HG02798 (cell line): ENCODE results near the gene CTNND1.
"Not testable (repeated sequence)": the region's sequence is repeated elsewhere in the genome, so short reads cannot be mapped to it uniquely, and the experiment has no call there.

Source experiments
- ATAC-seq: cut with Tn5 transposase; IDR thresholded peaks from one replicate; pipeline ENCODE4 v1.9.1; 2021; ENCODE audit warnings: mild to moderate bottlenecking; ENCODE audit not compliant: unreplicated experiment, poor library complexity

CTNND1 gene, protein sequence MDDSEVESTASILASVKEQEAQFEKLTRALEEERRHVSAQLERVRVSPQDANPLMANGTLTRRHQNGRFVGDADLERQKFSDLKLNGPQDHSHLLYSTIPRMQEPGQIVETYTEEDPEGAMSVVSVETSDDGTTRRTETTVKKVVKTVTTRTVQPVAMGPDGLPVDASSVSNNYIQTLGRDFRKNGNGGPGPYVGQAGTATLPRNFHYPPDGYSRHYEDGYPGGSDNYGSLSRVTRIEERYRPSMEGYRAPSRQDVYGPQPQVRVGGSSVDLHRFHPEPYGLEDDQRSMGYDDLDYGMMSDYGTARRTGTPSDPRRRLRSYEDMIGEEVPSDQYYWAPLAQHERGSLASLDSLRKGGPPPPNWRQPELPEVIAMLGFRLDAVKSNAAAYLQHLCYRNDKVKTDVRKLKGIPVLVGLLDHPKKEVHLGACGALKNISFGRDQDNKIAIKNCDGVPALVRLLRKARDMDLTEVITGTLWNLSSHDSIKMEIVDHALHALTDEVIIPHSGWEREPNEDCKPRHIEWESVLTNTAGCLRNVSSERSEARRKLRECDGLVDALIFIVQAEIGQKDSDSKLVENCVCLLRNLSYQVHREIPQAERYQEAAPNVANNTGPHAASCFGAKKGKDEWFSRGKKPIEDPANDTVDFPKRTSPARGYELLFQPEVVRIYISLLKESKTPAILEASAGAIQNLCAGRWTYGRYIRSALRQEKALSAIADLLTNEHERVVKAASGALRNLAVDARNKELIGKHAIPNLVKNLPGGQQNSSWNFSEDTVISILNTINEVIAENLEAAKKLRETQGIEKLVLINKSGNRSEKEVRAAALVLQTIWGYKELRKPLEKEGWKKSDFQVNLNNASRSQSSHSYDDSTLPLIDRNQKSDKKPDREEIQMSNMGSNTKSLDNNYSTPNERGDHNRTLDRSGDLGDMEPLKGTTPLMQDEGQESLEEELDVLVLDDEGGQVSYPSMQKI

DNA sequence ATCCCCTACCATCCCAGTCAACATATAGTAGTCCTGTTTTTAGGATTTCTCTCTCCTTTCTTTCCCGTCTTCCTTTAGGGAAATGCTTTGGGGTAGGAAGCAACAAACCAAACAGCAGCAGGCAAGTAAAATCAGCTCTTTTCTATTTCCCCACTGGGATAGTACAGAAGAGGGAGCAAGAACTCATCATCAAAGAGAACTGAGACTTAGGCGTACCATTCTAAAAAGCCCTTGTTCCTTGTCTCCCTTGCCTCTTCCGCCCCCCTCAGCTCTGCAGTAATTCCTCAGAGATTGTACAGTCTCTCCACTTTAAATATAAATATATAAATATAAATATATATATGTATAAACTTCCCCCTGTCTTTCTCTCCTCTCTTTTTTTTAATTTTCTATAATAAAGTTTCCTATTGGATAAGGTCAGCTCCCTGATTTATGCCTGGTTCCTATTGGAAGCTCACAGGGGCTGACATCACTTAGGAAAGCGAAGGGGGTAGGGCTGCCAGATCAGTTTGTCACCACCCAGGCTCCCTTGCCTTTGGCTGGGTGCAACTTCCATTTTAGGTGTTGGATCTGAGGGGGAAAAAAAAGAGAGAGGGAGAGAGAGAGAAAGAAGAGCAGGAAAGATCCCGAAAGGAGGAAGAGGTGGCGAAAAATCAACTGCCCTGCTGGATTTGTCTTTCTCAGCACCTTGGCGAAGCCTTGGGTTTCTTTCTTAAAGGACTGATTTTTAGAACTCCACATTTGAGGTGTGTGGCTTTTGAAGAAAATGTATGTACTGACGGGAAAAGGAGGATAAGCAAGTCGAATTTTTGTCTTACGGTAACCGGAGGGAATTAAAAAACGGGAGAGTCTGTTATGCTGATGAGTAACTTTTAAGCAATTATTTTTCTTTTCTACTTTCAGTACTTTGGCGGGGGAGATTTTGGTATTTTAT is at the start of gene CTNND1:
Gene CTNND1 (plus strand): TSS at position 502 of the 934 bp plus-strand sequence. CDS start 29,677 bp downstream, outside the sequence.
- ATAC-seq = peak; percentile 89

DNA sequence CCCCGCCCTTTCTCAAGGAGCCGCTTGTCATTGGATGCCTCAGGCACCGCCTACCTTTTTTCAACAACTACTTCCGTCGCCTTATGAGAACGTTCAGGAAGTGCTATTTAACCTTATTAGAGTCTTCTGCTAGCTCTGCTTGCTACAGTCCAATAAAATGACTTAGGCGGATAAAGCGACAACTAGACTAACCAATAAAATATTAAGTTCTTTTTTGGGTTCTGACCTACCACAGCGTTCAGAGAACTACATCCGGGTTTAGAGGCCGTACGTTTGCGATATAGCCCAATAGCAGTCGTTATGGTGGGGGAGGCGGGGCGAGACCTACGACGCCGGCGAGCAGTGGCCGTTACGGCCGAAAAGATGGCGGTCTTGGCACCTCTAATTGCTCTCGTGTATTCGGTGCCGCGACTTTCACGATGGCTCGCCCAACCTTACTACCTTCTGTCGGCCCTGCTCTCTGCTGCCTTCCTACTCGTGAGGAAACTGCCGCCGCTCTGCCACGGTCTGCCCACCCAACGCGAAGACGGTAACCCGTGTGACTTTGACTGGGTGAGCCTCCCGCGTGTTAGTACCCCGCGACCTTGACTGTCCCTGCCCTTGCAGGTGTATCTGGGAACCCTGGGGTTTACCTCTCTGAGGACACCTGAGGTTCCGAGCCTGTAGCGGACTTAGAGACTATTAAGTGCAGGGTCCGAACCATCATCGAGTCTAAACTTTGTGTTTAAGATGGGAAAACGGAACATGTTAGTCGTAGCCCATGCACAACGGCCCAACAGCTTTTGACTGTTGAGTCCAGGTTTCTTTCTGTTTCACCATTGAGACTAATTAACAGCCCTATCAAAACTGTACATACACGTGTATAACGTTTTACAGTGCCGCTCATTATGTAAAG is 49.1 kb upstream of the CTNND1 start, which contains the start of gene TMX2:
Gene TMX2 (plus strand): TSS at position 338 of the 895 bp plus-strand sequence. CDS start 26 bp downstream, at position 364.
- ATAC-seq = peak; percentile 96

DNA sequence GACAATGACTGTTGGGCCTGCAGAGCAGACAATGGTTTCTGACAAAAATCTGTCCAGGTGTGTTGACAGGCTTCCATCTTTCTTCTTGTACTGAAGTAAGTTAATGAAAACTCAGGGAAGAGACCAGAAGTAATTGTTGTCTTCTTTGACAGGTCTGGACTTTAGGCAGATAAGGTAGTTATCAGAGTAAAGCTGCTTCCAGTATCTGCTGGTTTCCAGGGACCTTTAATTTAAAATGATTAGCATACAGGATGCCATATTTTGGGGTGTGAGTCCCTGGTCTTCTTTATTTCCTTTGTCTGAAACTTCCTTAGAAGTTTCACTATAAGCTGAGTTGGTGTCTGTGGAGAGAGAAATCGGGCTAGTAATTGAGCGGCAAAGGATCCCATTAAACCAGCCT is 47.8 kb upstream of the CTNND1 start:
- no peak for ATAC-seq

DNA sequence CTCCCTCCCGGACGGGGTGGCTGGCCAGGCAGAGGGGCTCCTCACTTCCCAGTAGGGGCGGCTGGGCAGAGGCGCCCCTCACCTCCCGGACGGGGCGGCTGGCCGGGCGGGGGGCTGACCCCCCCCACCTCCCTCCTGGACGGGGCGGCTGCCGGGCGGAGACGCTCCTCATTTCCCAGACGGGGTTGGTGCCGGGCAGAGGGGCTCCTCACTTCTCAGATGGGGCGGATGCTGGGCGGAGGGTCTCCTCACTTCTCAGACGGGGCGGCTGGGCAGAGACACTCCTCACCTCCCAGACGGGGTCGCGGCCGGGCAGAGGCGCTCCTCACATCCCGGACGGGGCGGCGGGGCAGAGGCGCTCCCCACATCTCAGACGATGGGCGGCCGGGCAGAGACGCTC is 44.9 kb upstream of the CTNND1 start:
- not testable (repeated sequence) for ATAC-seq

DNA sequence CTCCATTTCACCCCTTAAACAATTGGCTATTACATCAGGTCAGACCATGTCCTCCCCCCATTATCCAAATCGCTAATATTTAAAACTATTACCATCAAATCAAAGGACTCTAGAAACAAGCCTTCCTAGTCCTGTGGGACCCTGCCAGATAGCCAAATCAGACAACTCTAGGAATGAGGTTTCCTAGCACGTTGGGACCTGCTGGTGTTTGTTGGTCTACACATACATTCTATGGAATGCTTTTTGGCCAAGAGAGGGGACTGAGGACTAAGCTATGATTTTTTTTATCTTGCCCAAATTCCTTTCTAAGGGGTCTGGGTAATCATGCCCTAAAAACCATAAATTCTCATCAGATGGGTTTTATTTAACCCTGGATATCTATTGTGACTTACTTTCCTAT is 34.4 kb upstream of the CTNND1 start:
- ATAC-seq = no peak

DNA sequence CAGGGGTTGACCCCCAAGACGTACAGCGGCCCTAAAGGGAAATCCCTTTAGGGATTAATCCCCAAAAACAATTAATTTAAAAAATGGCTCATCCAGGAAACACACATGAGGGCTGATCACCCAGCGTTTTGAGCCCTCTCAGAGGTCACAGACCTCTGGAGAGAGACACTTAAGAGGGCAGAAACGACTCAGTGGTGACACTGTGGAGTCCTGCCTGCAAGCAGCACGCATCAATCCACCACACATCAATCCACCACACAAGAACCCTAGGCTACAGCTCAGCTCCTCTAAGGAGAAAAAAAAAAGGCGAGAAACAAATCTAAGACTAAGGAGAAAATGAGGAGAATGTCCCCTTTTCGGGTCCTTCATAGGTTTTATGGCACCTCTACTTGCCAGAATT is 32.8 kb upstream of the CTNND1 start:
- no peak for ATAC-seq

DNA sequence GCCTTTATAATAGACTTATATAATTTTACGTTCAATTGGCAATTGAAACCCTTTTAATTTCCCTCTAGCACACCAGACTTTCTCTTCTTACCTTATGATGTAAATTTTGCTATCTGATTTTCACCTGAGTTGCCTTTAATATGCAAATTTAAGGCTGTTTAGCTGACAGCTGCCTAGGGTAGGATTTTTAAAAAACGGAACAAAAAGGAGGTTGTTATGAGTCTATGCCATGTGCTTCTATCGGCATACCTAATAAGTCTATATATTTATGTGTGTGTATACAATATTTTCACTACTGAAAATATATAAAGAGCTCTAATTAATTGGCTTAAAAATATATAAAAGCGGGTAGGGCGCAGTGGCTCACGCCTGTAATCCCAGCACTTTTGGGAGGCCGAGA is 32.1 kb upstream of the CTNND1 start:
- no peak for ATAC-seq

DNA sequence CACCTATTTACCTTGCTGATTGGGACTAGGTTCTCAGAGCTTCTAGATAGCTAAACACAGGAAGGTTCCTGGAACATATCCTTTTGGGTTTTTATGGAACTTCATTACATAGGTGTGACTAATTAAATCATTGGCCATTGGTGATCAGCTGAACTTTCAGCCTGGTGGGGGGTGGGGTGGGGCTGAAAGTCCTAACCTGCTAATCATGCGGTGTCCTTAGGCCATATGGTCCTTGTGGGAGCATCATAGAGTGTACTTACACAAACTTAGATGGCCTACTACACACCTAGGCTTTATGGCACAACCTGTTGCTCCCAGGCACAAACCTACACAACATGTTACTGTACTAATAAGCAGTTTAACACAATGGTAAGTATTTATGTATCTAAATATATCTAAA is 28.9 kb upstream of the CTNND1 start:
- ATAC-seq = no peak

DNA sequence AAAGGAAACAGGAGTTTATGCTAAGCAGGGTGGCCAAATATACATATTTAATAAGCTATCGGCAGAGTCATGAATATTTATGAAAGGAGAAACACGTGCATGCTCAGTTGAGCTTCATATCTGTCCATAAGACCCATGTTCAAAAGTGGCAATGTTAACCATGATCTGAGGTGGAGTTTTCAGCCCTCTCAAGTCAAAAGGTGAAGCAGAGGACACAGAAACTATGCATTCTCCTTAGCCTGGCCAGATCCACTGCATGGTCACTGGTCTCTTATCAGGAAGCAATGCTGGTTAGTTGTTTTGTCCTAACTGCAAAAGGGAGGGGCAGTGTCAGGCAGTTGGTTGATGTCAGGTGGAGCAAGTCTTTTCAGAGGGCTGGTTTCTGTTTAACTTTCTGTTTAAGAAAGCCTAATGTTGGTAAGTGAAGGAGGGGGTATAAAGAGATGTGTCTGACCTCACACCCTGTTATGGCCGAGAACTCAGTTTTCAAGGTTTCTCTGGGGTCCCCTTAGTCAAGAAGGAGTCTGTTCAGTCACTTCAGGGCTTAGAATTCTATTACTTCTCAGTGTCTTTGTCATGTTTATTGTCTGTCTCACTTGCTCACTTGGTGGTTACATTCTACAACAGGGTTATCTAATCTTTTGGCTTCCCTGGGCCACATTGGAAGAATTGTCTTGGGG is 25.8 kb upstream of the CTNND1 start:
- ATAC-seq = peak; percentile 64

DNA sequence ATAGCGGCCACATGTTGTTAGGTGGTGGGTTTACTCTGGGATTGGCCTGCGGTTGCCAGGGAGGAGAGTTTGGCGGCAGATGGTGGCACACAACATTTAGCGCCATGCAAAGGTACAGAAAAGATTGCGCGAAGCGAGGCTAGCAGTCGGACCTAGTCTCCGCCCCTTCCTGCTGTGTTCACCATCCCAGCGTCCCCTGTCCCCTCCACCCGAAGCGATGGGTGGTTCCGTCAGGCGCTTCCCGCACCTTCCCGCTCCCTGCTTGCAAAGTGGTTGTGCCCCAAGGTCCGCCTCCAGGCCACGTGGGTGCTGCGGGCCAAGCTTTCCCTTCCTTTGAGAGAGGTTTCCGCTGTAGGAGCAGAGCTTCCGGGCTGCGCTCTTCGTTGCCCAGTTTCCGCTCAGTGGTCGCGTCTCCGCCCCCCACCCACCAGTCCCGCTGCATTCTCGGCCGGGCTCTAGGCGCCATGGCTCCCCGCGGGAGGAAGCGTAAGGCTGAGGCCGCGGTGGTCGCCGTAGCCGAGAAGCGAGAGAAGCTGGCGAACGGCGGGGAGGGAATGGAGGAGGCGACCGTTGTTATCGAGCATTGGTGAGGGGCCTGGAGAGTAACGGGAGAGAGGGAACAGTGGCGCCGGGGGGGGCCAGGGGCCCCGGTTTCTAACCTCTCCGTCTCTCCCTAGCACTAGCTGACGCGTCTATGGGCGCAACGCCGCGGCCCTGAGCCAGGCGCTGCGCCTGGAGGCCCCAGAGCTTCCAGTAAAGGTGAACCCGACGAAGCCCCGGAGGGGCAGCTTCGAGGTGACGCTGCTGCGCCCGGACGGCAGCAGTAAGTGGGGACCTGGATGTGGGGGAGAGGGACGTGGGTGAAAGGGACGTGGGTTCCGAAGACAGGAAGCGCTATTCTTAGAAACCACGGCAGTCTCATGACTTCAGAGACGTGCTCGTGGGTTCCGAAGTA is 20.2 kb upstream of the CTNND1 start, which contains the start of gene SELENOH:
Gene SELENOH (plus strand): TSS at position 360 of the 955 bp plus-strand sequence. CDS start 105 bp downstream, at position 465.
- peak; percentile 91 for ATAC-seq

DNA sequence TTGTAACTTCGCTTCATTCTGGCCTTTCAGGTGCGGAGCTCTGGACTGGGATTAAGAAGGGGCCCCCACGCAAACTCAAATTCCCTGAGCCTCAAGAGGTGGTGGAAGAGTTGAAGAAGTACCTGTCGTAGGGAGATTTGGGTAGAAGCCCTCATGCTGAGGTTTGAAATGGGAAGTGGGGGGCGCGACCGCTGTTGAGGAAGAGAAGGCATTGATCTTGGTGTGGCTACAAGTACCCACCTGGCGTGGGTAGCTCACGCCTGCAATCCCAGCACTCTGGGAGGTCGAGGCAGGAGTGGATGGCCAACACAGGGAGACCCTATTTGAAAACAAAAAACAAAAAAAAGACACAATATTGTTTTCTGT is 19.5 kb upstream of the CTNND1 start:
- ATAC-seq = no peak

DNA sequence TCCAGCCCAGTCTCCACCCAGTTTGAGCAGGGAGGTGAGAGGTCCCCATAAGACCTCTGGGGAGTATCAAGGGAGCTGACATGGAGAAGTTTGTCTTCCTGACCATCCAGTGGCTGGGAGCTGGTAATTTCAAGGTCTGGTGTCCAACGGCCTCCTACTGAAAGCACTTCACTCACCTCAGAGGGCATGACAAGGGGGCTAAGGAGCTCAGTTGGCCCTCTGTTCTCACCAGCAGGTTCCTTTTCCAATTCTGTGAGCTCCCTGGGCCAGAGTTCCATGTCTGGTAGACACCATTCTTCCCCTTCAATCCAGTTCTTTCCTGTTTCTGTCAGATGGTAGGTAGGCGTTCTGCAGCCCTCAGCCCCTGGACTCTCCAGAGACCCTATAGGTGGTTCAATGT is 17.2 kb upstream of the CTNND1 start:
- no peak for ATAC-seq

DNA sequence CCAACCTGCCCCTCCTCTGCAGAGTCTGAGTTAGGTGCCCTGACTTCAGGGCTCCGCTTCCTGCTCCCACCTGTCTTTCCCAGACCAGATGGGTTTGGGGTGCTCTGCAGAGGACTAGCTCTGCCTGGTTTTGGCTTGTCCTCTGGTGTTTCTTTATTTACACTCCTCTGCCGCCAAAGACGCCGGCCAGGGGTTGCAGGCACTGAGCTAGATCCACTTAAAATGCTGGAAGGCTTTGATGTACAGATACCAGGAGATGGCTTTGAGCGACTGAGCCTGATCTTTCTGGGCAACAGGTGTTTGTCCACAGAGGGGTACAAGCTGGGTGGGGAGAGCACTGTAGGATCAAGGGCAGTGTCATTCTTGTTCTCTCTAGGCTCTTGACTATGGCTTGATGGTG is 16.4 kb upstream of the CTNND1 start:
- ATAC-seq = no peak

DNA sequence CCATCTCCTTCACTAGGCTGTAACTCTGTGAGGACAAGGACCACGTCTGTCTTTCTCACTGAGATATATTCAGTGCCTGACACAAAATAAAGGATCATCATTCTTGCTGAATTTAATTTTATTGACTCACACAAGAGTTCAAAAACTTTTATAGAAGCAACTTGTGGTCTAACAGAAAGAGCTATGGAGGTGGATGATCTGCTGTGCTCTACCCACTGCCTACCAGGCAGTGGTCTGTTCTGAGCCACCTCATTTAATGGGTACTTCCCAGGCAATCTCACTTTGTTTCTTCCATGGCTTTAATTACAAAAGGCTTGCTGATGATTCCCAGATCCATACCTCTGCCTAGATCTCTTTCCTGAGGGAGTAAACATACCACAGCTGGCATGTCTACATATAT is 14.7 kb upstream of the CTNND1 start:
- ATAC-seq = no peak

DNA sequence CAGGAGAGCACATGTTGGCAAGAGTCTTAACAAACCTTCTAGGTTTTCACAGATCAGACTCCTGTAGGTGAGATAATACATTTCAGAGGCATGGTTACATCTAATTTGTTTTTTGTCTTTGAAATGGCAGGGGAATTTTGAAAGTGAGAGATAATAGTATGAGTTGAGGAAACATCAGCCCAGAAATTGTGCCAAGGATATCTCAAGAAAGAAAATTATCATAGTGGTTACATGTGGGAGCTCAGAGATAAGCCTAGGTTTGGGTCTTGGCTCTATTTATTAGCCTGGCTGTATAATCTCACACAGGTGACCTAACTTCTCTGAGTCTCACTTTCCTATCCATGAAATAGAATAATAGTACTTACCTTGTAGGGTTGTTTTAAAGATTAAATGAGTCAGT is 10.4 kb upstream of the CTNND1 start:
- no peak for ATAC-seq

DNA sequence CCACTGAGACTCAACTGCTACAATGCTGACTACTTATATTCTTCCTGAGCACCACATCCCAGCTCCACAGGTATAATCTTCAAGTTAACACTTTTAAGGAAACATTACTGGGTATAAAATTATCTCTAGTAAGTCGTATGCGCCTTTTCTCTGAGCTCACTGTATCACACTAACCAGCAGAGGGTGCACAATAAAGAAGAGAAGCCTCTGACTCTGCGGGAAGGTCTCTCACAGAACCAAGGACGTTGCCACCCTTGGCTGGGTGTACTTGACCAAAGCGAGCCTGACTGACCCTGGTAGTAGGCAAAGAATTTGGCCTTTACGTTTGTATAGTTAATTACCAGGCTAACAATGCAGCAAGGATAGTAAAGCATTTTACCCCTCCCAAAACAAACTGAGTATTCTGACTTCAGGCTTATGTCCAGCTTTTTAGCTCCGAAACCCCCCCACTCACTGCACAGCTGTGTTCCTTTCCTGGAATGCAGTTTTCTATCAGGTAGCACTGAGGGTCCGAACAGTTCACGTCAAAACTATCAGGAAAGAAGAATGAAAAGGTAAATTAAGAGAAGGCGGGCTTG is 9.8 kb upstream of the CTNND1 start, which contains the start of gene BTBD18:
Gene BTBD18 (minus strand): TSS at position 144 of the 578 bp plus-strand sequence. CDS start 631 bp downstream, outside the sequence.
- ATAC-seq = peak; percentile 46

DNA sequence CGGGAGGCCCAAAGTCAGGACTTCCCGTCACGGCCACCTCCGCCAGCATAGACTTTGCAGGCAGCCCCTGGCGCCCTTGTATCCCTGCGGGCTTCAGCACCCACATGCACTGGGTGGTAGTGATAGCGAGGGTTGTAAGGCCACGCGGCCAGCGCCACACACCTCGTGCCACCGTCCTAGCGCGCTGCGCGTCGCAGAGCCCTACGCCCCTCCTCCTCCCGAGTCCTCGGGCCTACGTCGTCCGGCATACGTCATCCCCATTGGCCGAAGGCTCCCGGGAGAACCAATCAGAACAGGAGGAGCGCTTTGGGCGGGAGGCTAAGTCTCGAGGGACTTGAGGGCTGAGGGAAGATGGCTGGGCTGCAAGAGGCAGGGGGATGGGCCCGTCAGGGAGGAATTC is 8.6 kb upstream of the CTNND1 start:
- no peak for ATAC-seq
